Fibroblast of peridontal ligament (primary cell): ENCODE results near the gene BCL2L13.

Source experiments
- DNase-seq: peaks from one replicate; pipeline ENCODE4 v3.0.0-alpha.2; 2010; ENCODE audit errors: extremely low read depth

The BCL2L13 gene

GRCh38 chr22:17779286-17780115 lies 140.9 kb downstream of the BCL2L13 start:
- no peak for DNase-seq

GRCh38 chr22:17780116-17780740 lies 141.7 kb downstream of the BCL2L13 start:
- no peak for DNase-seq
